Activated CD4-positive, CD25-positive, alpha-beta regulatory T cell treated with anti-CD3 and anti-CD28 coated beads, Interleukin-2, amount 50 U/mL, for 24 hours (primary cell): Measurements from ENCODE around the gene ZNF682.
"Not testable (repeated sequence)": the region's sequence is repeated elsewhere in the genome, so short reads cannot be mapped to it uniquely, and the experiment has no call there.

ENCODE experiments used
- ATAC-seq, 2 donors: fragments of 150-1000 bp; cut with Tn5 transposase; one replicate each; pipeline ENCODE4 v1.10.0; 2021; ENCODE audit warnings: mild to moderate bottlenecking in 1 of 2, moderate library complexity in 1 of 2

ZNF682 gene

GRCh38 chr19:19997656-19998268, 41.5 kb downstream of the ZNF682 start:
- no peak for ATAC-seq

- ATAC-seq: no peak
Observed at GRCh38 chr19:19966862-19967261, 72.4 kb downstream of the ZNF682 start.

- not testable (repeated sequence) for ATAC-seq
Observed at GRCh38 chr19:19966126-19966525, 73.2 kb downstream of the ZNF682 start.

GRCh38 chr19:19964416-19964815, 74.9 kb downstream of the ZNF682 start:
- ATAC-seq: no peak

GRCh38 chr19:19959151-19959799, 80.0 kb downstream of the ZNF682 start:
- not testable (repeated sequence) for ATAC-seq

GRCh38 chr19:19957766-19958165, 81.5 kb downstream of the ZNF682 start:
- ATAC-seq: not testable (repeated sequence)

- ATAC-seq: no peak
Observed at GRCh38 chr19:19956434-19957075, 82.8 kb downstream of the ZNF682 start.

GRCh38 chr19:19955208-19955607, 84.1 kb downstream of the ZNF682 start:
- ATAC-seq: no peak
